ENCODE measurements around the gene COL8A1.

DNA sequence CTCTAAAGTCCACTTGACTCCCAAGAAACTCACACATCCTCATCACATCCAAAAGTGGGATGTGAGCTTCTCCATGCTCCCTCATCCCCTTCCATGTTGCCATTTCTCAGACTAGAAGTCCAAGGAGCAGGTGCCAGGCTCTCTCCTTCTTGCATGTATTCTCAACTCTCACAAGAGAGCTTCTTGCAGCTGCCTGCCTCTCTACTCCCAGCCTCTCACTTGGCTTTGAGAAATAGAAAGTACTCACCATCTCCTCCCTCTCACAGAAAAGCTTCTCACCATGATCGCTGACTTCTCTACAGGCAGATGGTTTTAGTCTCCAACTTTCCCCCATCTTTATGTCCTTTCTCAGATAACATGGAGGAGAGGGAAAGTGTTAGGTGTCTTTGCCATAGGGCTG, 26.6 kb downstream of the COL8A1 start:
- TF ChIP-seq, protein P1, sequence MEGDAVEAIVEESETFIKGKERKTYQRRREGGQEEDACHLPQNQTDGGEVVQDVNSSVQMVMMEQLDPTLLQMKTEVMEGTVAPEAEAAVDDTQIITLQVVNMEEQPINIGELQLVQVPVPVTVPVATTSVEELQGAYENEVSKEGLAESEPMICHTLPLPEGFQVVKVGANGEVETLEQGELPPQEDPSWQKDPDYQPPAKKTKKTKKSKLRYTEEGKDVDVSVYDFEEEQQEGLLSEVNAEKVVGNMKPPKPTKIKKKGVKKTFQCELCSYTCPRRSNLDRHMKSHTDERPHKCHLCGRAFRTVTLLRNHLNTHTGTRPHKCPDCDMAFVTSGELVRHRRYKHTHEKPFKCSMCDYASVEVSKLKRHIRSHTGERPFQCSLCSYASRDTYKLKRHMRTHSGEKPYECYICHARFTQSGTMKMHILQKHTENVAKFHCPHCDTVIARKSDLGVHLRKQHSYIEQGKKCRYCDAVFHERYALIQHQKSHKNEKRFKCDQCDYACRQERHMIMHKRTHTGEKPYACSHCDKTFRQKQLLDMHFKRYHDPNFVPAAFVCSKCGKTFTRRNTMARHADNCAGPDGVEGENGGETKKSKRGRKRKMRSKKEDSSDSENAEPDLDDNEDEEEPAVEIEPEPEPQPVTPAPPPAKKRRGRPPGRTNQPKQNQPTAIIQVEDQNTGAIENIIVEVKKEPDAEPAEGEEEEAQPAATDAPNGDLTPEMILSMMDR (IDR thresholded peaks at IDR 0.05): no peak
- TF ChIP-seq POLR2A (IDR thresholded peaks at IDR 0.05): no peak
